HG03108 (cell line): ENCODE results near the gene KCNJ10.
A peak's percentile ranks its signal among the peaks of the same experiment; 100 is the strongest.

Source experiments
- ATAC-seq: cut with Tn5 transposase; IDR thresholded peaks from one replicate; pipeline ENCODE4 v1.9.1; 2021; ENCODE audit warnings: moderate library complexity; ENCODE audit not compliant: unreplicated experiment

Gene KCNJ10

GRCh38 chr1:160099716-160100375 is 29.9 kb upstream of the KCNJ10 start:
- no peak for ATAC-seq

DNA sequence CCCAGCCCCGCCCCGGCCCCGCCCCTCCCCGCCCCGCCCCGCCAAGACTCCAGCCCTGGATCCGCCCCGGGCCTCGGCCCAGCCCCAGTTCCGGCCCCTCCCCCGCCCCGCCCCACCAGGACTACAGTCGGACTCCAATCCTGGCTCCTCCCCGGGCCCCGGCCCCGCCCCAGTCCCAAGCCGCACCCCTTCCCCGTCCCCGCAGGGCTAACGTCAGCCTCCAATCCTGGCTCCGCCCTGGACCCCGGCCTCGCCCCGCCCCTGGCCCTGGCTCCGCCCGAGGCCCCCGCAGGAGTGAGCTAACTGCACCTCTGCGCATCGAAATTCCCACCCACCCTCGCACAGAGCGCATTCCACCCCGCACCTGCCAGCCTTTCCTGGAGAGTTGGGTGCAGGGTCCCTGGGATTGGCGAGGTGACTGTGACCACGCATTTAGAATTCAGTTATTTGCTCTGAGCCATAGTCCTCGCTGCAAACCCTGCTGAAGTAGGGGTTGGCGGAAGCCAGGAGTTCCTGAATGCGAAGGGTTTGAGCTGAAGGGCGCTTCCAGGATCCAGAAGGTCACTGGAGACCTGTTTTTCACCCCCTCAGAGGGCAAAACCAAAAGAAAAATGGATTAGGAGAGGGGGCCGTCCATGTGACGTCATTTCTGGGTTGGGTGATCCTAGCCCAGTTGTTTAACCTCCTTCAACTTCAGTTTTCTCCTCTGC is 29.0 kb upstream of the KCNJ10 start:
- ATAC-seq, result peak; percentile 87

- peak; percentile 45 for ATAC-seq
Measured at GRCh38 chr1:160097911-160098851, 28.2 kb upstream of the KCNJ10 start, which contains the start of gene IGSF8. TSS of gene IGSF8 (minus strand) at chr1:160098619. CDS start at chr1:160098472, 147 bp downstream.

DNA sequence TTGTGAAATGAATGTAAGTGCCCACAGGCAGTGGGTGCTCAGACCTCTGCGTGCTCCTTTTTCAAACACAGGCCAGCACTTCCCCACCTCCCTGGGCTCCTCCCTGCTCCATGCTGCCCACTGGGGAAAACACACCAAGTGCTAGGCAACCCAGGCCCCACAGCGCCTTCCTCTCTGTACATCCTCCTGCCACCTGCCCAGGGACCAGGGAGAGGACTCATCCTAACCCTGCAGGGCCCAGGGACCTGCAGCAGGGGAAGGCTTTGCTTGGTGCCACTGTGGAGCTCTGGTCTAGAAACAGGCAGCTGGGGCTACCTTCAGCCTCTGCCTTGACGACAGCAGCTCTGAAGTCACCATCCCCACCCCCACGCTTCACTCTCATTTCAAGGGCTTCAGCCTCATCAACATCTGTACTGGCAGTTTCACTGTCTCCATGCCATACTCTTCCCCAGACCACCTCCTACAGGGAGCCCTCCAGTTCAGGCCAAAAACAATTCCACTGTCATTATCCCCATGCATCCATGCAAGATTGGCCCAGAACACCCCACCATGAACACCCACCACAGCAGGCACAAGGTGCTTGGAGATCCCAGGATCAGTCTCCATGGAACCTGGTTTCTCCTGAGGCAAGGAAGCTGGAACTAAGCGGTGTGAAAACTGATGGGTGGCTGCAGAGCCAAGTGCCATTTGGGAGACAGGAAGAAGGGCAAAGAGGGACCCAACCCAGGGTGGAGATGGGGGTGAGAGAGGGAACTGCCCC is 27.4 kb upstream of the KCNJ10 start:
- no peak for ATAC-seq

- ATAC-seq, result no peak
Measured at GRCh38 chr1:160096274-160097116, 26.5 kb upstream of the KCNJ10 start.

GRCh38 chr1:160095382-160096105 is 25.6 kb upstream of the KCNJ10 start:
- ATAC-seq, result no peak

DNA sequence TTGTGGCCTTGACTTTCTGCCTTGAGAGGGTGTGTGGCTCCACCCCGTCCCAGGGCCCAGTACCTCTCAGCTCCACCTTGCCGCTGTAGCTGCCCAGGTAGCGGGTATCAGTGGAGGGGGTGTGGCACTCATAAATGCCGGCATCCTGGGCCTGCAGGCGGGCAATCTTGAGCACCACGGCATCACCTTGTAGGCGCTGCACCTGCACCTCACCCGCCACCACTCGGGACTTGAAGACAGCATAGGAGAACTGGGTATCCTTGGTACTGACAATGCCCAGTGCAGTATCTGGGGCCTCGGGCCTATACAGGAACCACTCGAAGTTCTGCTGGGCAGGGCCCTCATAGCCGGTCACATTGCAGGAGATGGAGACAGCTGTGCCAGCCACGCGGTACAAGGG is 24.8 kb upstream of the KCNJ10 start:
- ATAC-seq, result no peak

DNA sequence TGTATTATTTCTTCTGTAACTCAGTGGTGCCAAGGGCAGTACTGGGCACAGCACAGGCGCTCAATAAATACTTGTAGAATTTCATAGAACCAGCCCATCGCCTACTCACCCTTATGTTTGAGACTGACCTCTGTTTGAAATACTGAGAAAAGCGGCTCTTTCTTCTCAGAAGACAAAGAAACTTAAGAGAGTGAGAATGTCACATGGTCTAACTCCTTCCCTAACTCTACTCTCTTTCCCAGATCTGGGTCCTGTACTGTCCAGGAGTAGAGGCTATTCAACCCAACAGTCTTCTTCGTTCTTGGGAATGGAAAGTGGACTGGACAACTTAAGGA is 24.3 kb upstream of the KCNJ10 start:
- no peak for ATAC-seq

GRCh38 chr1:160093624-160094290 is 23.8 kb upstream of the KCNJ10 start:
- ATAC-seq, result no peak

- ATAC-seq, result no peak
Measured at GRCh38 chr1:160093069-160093395, 23.1 kb upstream of the KCNJ10 start.

DNA sequence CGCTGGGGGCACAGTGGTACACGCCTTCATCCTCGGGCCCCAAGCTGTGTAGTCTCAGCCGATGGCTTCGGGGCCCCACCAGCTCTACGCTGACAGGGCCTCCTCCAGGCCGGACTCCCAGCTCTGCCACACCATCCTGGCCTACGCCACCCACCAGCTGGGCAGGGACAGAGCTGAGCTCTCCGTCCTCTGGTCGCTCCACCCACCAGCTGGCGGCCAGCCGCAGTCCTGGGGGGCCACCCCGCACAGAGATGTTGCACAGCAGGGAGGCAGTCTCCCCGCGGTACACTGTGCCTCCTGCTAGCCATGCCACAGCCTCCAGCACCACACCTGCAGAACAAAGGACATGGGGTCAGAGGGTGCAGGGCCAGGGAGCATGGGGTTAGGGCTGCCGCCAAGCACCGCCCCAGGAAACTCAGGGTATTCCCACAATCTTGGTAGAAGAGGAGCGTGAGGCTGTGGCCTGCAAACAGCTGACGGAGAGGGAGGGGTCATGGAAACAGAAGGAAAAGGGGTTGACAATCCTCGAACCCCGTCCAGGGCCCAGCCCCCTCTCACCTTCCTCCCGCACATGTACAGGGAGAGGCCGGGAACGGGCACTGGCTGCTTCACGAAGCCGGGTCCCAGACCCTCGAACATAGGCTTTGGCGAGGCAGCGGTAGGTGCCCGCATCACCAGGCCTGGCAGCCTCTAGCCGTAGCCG is 22.6 kb upstream of the KCNJ10 start:
- no peak for ATAC-seq

DNA sequence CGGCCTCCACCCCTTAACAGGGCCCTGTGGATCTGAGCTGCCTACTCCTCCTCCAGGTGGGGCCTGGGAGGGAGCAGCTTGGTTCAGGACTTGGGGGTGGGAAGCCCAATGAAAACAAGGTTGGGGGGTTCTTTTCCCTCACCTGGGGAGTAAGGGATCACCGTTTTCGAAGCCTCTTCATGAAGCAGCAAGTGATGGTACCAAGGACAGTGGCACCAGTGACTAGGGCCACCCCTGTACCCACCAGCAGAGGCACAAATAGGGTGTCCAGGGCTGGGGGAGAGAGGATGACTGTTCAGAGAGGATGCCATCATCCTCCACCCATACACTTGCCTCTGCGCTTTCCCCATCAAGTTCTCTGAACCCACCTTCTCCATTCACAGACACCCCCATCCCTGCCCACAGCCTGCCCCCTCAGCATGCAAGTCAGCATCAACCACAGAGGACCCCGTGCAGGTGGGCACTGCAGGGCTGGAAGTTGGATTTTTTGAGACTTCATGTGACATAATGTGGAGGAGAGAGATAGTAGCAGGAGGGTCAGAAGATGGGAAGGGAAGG is 21.8 kb upstream of the KCNJ10 start:
- ATAC-seq, result no peak

GRCh38 chr1:160090760-160091159 is 20.8 kb upstream of the KCNJ10 start:
- no peak for ATAC-seq

DNA sequence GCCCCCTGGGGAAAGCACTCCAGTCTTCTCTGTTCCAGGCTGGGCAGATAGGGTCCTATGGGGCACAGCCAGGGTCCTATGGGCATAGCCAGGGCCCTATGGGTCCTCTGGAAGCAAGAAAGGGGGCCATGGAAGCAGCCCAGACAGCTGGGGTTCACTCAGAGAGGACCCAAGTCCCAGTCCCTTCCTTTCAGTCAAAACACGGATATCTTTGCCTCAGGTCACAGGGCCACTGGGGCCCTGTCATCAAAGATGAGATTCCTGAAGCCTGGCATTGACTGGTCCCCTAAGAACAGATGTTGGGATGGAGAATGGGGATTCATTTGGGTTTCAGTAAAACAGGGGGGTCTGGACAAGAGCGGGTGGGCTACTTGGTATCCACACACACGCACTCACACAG is 19.9 kb upstream of the KCNJ10 start:
- no peak for ATAC-seq

DNA sequence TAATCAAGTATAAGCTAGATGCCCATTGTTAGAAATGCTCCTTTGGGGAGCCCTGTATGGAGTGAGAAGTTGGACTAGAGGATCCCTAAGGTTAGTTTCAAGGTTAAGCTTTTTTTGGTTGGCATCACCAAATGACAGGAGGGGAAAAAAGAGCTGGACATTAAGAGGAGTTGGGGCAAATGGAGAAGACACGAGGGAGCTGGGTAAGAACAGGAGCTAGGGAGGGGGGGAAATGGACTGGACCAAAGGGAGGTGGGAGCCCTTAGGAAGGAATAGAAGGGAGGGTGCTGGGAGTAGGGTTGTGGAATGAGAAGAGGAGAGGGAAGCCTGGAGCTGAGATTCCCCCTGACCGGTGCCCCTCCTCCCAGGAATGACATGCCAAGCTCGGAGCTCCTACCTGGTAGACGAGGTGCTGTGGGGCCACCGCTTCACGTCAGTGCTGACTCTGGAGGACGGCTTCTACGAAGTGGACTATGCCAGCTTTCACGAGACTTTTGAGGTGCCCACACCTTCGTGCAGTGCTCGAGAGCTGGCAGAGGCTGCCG is 17.2 kb upstream of the KCNJ10 start:
- ATAC-seq, result no peak

DNA sequence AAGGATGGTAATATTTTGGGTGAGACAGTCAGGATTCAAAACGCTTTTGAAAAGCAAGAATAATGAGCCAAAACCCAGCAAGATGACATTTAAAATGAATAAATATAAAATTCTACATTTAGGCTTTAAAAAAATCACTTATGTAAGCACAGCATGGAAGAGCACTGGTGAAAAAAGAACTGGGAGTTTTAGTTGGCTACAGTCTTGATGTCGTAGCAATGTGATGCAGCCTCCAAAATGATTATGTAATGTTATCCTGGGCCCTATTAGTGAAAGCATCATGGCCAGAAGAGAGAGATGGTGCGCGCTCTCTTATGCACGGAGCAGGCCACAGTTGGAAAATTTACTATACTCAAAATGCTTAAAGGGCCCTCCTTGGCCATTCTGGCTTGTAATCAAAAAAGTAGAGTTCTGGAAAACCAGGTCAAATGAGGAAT is 16.5 kb upstream of the KCNJ10 start:
- ATAC-seq, result no peak

DNA sequence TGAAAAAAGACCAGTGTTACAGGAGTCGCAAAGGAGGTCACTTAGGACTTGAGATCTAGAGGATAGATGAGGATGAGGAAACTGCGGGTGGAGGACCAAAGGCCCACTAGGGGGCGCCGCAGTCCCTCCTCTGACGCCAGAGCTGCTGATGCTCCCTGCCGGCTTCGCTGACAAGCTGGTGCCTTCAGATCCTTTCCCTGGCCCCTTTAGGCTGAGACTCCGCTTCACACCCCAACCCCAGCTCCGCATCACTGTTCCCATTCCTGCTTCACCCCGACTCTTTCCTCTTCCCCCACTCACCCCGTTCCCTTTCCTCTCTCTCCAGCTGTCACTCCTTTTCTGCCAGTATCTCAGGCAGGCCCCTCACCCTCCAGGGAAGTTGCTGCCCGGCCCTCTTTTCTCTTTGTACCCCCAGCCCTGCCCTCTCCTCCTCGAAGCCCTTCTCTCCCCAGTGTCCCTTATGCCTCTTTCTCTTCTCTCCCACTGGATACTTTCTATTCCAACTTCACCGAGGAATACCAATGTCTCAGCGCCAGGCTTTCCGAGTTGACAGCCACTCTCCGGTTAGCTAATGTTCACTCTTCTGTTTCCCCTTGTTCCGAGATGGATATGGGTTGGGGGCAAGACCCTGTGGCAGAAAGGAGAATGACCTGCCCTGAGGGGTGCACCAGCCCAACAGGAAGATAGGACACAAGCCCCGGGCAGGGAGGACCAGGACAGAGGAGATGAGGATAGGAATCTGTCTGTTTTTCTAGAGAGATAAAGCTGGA is 15.9 kb upstream of the KCNJ10 start:
- no peak for ATAC-seq
